ENCODE results near the gene SIGLEC9.

The SIGLEC9 gene

GRCh38 chr19:51122112-51122981, 2.4 kb upstream of the SIGLEC9 start:
- no peak for DNase-seq

- DNase-seq, result no peak
Measured at GRCh38 chr19:51123381-51123800, 1.3 kb upstream of the SIGLEC9 start.

- no peak for DNase-seq
Measured at GRCh38 chr19:51123802-51124201, 904 bp upstream of the SIGLEC9 start.

GRCh38 chr19:51124216-51124615, 490 bp upstream of the SIGLEC9 start:
- DNase-seq, result no peak

GRCh38 chr19:51125421-51126075, 842 bp downstream of the SIGLEC9 start:
- no peak for DNase-seq

- DNase-seq, result no peak
Measured at GRCh38 chr19:51127032-51127431, 2.3 kb downstream of the SIGLEC9 start.

- DNase-seq, result peak in 2 of 56 donors; percentile 11 to 14
Measured at GRCh38 chr19:51127755-51128154, 3.0 kb downstream of the SIGLEC9 start.

- DNase-seq, result no peak
Measured at GRCh38 chr19:51128227-51128626, 3.5 kb downstream of the SIGLEC9 start.

GRCh38 chr19:51129716-51130115, 5.0 kb downstream of the SIGLEC9 start:
- DNase-seq, result no peak

GRCh38 chr19:51131780-51132680, 7.3 kb downstream of the SIGLEC9 start:
- DNase-seq, result peak in 1 of 56 donors; percentile 50

- DNase-seq, result no peak
Measured at GRCh38 chr19:51135004-51135403, 10.3 kb downstream of the SIGLEC9 start.

GRCh38 chr19:51135986-51136762, 11.5 kb downstream of the SIGLEC9 start:
- no peak for DNase-seq

GRCh38 chr19:51136851-51137551, 12.3 kb downstream of the SIGLEC9 start:
- peak in 2 of 56 donors; percentile 6 to 28 for DNase-seq

GRCh38 chr19:51137792-51138425, 13.2 kb downstream of the SIGLEC9 start:
- DNase-seq, result no peak

GRCh38 chr19:51138549-51138979, 13.9 kb downstream of the SIGLEC9 start:
- peak in 4 of 56 donors; percentile 6 to 21 (median 15) for DNase-seq

- DNase-seq, result no peak
Measured at GRCh38 chr19:51139299-51140014, 14.8 kb downstream of the SIGLEC9 start.

- peak in 8 of 56 donors; percentile 8 to 34 (median 16) for DNase-seq
Measured at GRCh38 chr19:51140441-51140840, 15.7 kb downstream of the SIGLEC9 start.

- DNase-seq, result no peak
Measured at GRCh38 chr19:51141181-51141580, 16.5 kb downstream of the SIGLEC9 start.

- peak in 2 of 56 donors; percentile 21 to 31 for DNase-seq
Measured at GRCh38 chr19:51142119-51142518, 17.4 kb downstream of the SIGLEC9 start, which contains the start of gene SIGLEC7. Gene SIGLEC7, plus strand, starts transcription at chr19:51142301. Its CDS starts 69 bp downstream, at chr19:51142370.
